ENCODE results near the gene NELFE.
"Not testable (repeated sequence)": the region's sequence is repeated elsewhere in the genome, so short reads cannot be mapped to it uniquely, and the experiment has no call there.

Gene NELFE

GRCh38 chr6:31918069-31918720 lies 40.6 kb downstream of the NELFE start:
- no peak overlapping the region for H3K4me2 ChIP-seq (ENCODE audit: low read depth, low read length)
- no peaks in the 10 kb centered on the region for H3K79me2 ChIP-seq (ENCODE audit: low read length)
- no peaks in the 10 kb centered on the region for H3K4me1 ChIP-seq (ENCODE audit: low read length)
- no peaks in the 10 kb centered on the region for H4K20me1 ChIP-seq (ENCODE audit: insufficient read depth, low read length)
- H3K4me3 ChIP-seq (ENCODE audit: low read length): no peak overlapping the region
- no peak for DNase-seq
- no peak overlapping the region for H2AFZ ChIP-seq (ENCODE audit: low read length)
- H3K9me2 ChIP-seq (replicated peaks; ENCODE audit: insufficient read depth, low read length): no peaks in the 10 kb centered on the region
- H3K9me3 ChIP-seq (replicated peaks; ENCODE audit: insufficient read depth, low read length): no peaks in the 10 kb centered on the region
- H3K9ac ChIP-seq (ENCODE audit: low read length): no peak overlapping the region
- no peak overlapping the region for H3K27ac ChIP-seq (ENCODE audit: low read length)
- no peaks in the 10 kb centered on the region for H3F3A ChIP-seq (ENCODE audit: insufficient read depth, low read length)
- TF ChIP-seq EZH2 (optimal IDR thresholded peaks at IDR 0.05; ENCODE audit: low read depth, low read length) (no peak), EZH2phosphoT487 (IDR thresholded peaks at IDR 0.05; ENCODE audit: low read length) (no peak), CTCF (IDR thresholded peaks at IDR 0.05; ENCODE audit: low read length) (no peak)
- H3K27me3 ChIP-seq (replicated peaks; ENCODE audit: insufficient read depth, low read length): no peaks in the 10 kb centered on the region
- H3K36me3 ChIP-seq (replicated peaks; ENCODE audit: insufficient read depth, low read length): no peaks in the 10 kb centered on the region

GRCh38 chr6:31915756-31916155 lies 43.0 kb downstream of the NELFE start:
- no peak for TF ChIP-seq EZH2 (optimal IDR thresholded peaks at IDR 0.05; ENCODE audit: low read depth, low read length)
- no peak overlapping the region for H3K27ac ChIP-seq (ENCODE audit: low read length)
- H4K20me1 ChIP-seq (ENCODE audit: insufficient read depth, low read length): no peaks in the 10 kb centered on the region
- H3K4me2 ChIP-seq (ENCODE audit: low read depth, low read length): no peak overlapping the region
- H3K9me2 ChIP-seq (replicated peaks; ENCODE audit: insufficient read depth, low read length): no peaks in the 10 kb centered on the region
- no peak for DNase-seq
- no peak overlapping the region for H2AFZ ChIP-seq (ENCODE audit: low read length)
- H3K36me3 ChIP-seq (replicated peaks; ENCODE audit: insufficient read depth, low read length): no peaks in the 10 kb centered on the region
- no peak overlapping the region for H3K9ac ChIP-seq (ENCODE audit: low read length)
- H3K4me1 ChIP-seq (ENCODE audit: low read length): no peaks in the 10 kb centered on the region
- no peaks in the 10 kb centered on the region for H3K9me3 ChIP-seq (replicated peaks; ENCODE audit: insufficient read depth, low read length)
- no peak overlapping the region for H3K4me3 ChIP-seq (ENCODE audit: low read length)
- H3K27me3 ChIP-seq (replicated peaks; ENCODE audit: insufficient read depth, low read length): no peaks in the 10 kb centered on the region
- no peaks in the 10 kb centered on the region for H3F3A ChIP-seq (ENCODE audit: insufficient read depth, low read length)
- no peaks in the 10 kb centered on the region for H3K79me2 ChIP-seq (ENCODE audit: low read length)

- no peaks in the 10 kb centered on the region for H3K9me2 ChIP-seq (replicated peaks; ENCODE audit: insufficient read depth, low read length)
- no peaks in the 10 kb centered on the region for H3K27me3 ChIP-seq (replicated peaks; ENCODE audit: insufficient read depth, low read length)
- no peak overlapping the region for H3K4me3 ChIP-seq (ENCODE audit: low read length)
- DNase-seq: no peak
- H3K27ac ChIP-seq (ENCODE audit: low read length): no peak overlapping the region
- no peaks in the 10 kb centered on the region for H3K4me1 ChIP-seq (ENCODE audit: low read length)
- no peaks in the 10 kb centered on the region for H3K36me3 ChIP-seq (replicated peaks; ENCODE audit: insufficient read depth, low read length)
- no peaks in the 10 kb centered on the region for H4K20me1 ChIP-seq (ENCODE audit: insufficient read depth, low read length)
- no peak overlapping the region for H2AFZ ChIP-seq (ENCODE audit: low read length)
- no peak overlapping the region for H3K9ac ChIP-seq (ENCODE audit: low read length)
- H3K4me2 ChIP-seq (ENCODE audit: low read depth, low read length): no peak overlapping the region
- no peaks in the 10 kb centered on the region for H3F3A ChIP-seq (ENCODE audit: insufficient read depth, low read length)
- TF ChIP-seq EZH2 (optimal IDR thresholded peaks at IDR 0.05; ENCODE audit: low read depth, low read length) (no peak), EZH2phosphoT487 (IDR thresholded peaks at IDR 0.05; ENCODE audit: low read length) (no peak), CTCF (IDR thresholded peaks at IDR 0.05; ENCODE audit: low read length) (no peak)
- H3K79me2 ChIP-seq (ENCODE audit: low read length): no peaks in the 10 kb centered on the region
- no peaks in the 10 kb centered on the region for H3K9me3 ChIP-seq (replicated peaks; ENCODE audit: insufficient read depth, low read length)
Observed at GRCh38 chr6:31915351-31915750, 43.4 kb downstream of the NELFE start.

- Histone ChIP-seq H3K27ac (ENCODE audit: low read length) (no peak overlapping the region), H3K9ac (ENCODE audit: low read length) (no peak overlapping the region), H3K79me2 (ENCODE audit: low read length) (no peaks in the 10 kb centered on the region), H3K36me3 (replicated peaks; ENCODE audit: insufficient read depth, low read length) (no peaks in the 10 kb centered on the region), H3K27me3 (replicated peaks; ENCODE audit: insufficient read depth, low read length) (no peaks in the 10 kb centered on the region), H3K9me3 (replicated peaks; ENCODE audit: insufficient read depth, low read length) (no peaks in the 10 kb centered on the region), H4K20me1 (ENCODE audit: insufficient read depth, low read length) (no peaks in the 10 kb centered on the region), H3F3A (ENCODE audit: insufficient read depth, low read length) (peaks cover 8% of the 10 kb centered on the region; the same call in 1 of the 2 replicates), H3K4me3 (ENCODE audit: low read length) (no peak overlapping the region), H2AFZ (ENCODE audit: low read length) (no peak overlapping the region), H3K4me1 (ENCODE audit: low read length) (peaks cover 14% of the 10 kb centered on the region; the same call in 1 of the 2 replicates), H3K9me2 (replicated peaks; ENCODE audit: insufficient read depth, low read length) (no peaks in the 10 kb centered on the region), H3K4me2 (ENCODE audit: low read depth, low read length) (no peak overlapping the region)
- TF ChIP-seq EZH2 (optimal IDR thresholded peaks at IDR 0.05; ENCODE audit: low read depth, low read length) (no peak), CTCF (IDR thresholded peaks at IDR 0.05; ENCODE audit: low read length) (no peak), EZH2phosphoT487 (IDR thresholded peaks at IDR 0.05; ENCODE audit: low read length) (no peak)
- no peak for DNase-seq
Observed at GRCh38 chr6:31911826-31912585, 46.8 kb downstream of the NELFE start.

- H3K9ac ChIP-seq (ENCODE audit: low read length); H3K36me3 ChIP-seq (replicated peaks; ENCODE audit: insufficient read depth, low read length); H3F3A ChIP-seq (ENCODE audit: insufficient read depth, low read length); H3K79me2 ChIP-seq (ENCODE audit: low read length); H4K20me1 ChIP-seq (ENCODE audit: insufficient read depth, low read length); H3K27me3 ChIP-seq (replicated peaks; ENCODE audit: insufficient read depth, low read length); H3K9me2 ChIP-seq (replicated peaks; ENCODE audit: insufficient read depth, low read length); DNase-seq; H2AFZ ChIP-seq (ENCODE audit: low read length); H3K9me3 ChIP-seq (replicated peaks; ENCODE audit: insufficient read depth, low read length); H3K4me3 ChIP-seq (ENCODE audit: low read length); H3K27ac ChIP-seq (ENCODE audit: low read length): not testable (repeated sequence)
- Histone ChIP-seq H3K4me2 (ENCODE audit: low read depth, low read length) (peak overlapping the region; percentile 56), H3K4me1 (ENCODE audit: low read length) (peaks cover 14% of the 10 kb centered on the region; the same call in 1 of the 2 replicates)
Observed at GRCh38 chr6:31909298-31909697, 49.5 kb downstream of the NELFE start.

All from MM.1S (cell line).